ENCODE measurements around the gene ZNF836. TPM values are rescaled to one million over a fixed set of nuclear protein-coding genes. Genes with fewer than 3 reads are reported as not detected.

Gene ZNF836
- total RNA-seq, 1 experiment from 2014 or later = 14.3 TPM

GRCh38 chr19:52212572-52213255 is 41.3 kb upstream of the ZNF836 start:
- Histone ChIP-seq H3F3A (ENCODE audit: insufficient read depth, low read depth) (peaks cover 3% of the 10 kb centered on the region; the same call in 1 of the 2 replicates), H3K4me3 (no peak overlapping the region), H3K79me2 (ENCODE audit: low read depth) (no peaks in the 10 kb centered on the region; the same call in 1 of the 2 replicates), H3K36me3 (ENCODE audit: low read depth) (peaks cover 71% of the 10 kb centered on the region), H4K20me1 (ENCODE audit: insufficient read depth) (peaks cover 18% of the 10 kb centered on the region), H2AFZ (no peak overlapping the region), H3K27ac (no peak overlapping the region), H3K9me2 (ENCODE audit: insufficient read depth) (no peaks in the 10 kb centered on the region), H3K27me3 (ENCODE audit: insufficient read depth, low read depth) (no peaks in the 10 kb centered on the region), H3K4me2 (no peak overlapping the region), H3K4me1 (replicated peaks; ENCODE audit: insufficient read depth) (peaks cover 7% of the 10 kb centered on the region; the same call in 1 of the 2 replicates), H3K9me3 (ENCODE audit: insufficient read depth, low read depth) (no peaks in the 10 kb centered on the region)
- no TSS peak for BruUV-seq (replicated peaks)
- CTCF ChIA-PET = no interaction called here
- POLR2A ChIA-PET (ENCODE audit: unreplicated experiment) = no interaction called here
- no peak for TF ChIP-seq EZH2 (IDR thresholded peaks at IDR 0.05; ENCODE audit: low read depth)
- TF ChIP-seq, protein P1, sequence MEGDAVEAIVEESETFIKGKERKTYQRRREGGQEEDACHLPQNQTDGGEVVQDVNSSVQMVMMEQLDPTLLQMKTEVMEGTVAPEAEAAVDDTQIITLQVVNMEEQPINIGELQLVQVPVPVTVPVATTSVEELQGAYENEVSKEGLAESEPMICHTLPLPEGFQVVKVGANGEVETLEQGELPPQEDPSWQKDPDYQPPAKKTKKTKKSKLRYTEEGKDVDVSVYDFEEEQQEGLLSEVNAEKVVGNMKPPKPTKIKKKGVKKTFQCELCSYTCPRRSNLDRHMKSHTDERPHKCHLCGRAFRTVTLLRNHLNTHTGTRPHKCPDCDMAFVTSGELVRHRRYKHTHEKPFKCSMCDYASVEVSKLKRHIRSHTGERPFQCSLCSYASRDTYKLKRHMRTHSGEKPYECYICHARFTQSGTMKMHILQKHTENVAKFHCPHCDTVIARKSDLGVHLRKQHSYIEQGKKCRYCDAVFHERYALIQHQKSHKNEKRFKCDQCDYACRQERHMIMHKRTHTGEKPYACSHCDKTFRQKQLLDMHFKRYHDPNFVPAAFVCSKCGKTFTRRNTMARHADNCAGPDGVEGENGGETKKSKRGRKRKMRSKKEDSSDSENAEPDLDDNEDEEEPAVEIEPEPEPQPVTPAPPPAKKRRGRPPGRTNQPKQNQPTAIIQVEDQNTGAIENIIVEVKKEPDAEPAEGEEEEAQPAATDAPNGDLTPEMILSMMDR (conservative IDR thresholded peaks at IDR 0.05) = no peak
- DNase-seq = peak in 1 of 2 experiments; percentile 16
- intact Hi-C loops (cut with micrococcal nuclease; ENCODE audit: unreplicated experiment) = no loop called here

- no peaks in the 10 kb centered on the region for H3K9me2 ChIP-seq (ENCODE audit: insufficient read depth)
- H3K79me2 ChIP-seq (ENCODE audit: low read depth) = no peaks in the 10 kb centered on the region; the same call in 1 of the 2 replicates
- peaks cover 7% of the 10 kb centered on the region; the same call in 1 of the 2 replicates for H3K4me1 ChIP-seq (replicated peaks; ENCODE audit: insufficient read depth)
- no peak overlapping the region for H3K4me3 ChIP-seq
- no TSS peak for BruUV-seq (replicated peaks)
- no peak overlapping the region for H3K27ac ChIP-seq
- no peak overlapping the region for H3K4me2 ChIP-seq
- H2AFZ ChIP-seq = no peak overlapping the region
- H3K9me3 ChIP-seq (ENCODE audit: insufficient read depth, low read depth) = no peaks in the 10 kb centered on the region
- H3K36me3 ChIP-seq (ENCODE audit: low read depth) = peaks cover 70% of the 10 kb centered on the region
- H3K27me3 ChIP-seq (ENCODE audit: insufficient read depth, low read depth) = no peaks in the 10 kb centered on the region
- H3F3A ChIP-seq (ENCODE audit: insufficient read depth, low read depth) = peaks cover 3% of the 10 kb centered on the region; the same call in 1 of the 2 replicates
- CTCF ChIA-PET = interaction anchor here (0.6 kb wide), 1 partner anchor 18 kb away, joined by 4 read pairs; no protein-coding TSS in a partner anchor
- POLR2A ChIA-PET (ENCODE audit: unreplicated experiment) = no interaction called here
- no peak for TF ChIP-seq EZH2 (IDR thresholded peaks at IDR 0.05; ENCODE audit: low read depth)
- TF ChIP-seq, protein P1 (conservative IDR thresholded peaks at IDR 0.05) = no peak
- intact Hi-C loops (cut with micrococcal nuclease; ENCODE audit: unreplicated experiment) = no loop called here
- peaks cover 24% of the 10 kb centered on the region for H4K20me1 ChIP-seq (ENCODE audit: insufficient read depth)
- no peak for DNase-seq
Observed at GRCh38 chr19:52211926-52212571, 40.6 kb upstream of the ZNF836 start.

DNA sequence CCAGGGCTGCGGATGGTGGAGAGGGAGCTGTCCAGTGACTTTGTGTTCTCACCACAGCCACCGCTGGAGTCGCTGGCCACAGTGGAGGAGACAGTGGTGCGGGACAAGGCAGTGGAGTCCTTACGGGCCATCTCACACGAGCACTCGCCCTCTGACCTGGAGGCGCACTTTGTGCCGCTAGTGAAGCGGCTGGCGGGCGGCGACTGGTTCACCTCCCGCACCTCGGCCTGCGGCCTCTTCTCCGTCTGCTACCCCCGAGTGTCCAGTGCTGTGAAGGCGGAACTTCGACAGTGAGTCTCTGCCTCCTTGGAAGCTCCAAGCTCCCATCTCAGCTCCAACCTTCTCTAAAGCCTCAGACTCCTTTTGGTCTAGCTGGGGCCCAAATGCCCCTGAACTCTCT is 39.8 kb upstream of the ZNF836 start:
- Histone ChIP-seq H3K4me3 (no peak overlapping the region), H3K27me3 (ENCODE audit: insufficient read depth, low read depth) (no peaks in the 10 kb centered on the region), H3K4me2 (no peak overlapping the region), H2AFZ (no peak overlapping the region), H3F3A (ENCODE audit: insufficient read depth, low read depth) (peaks cover 3% of the 10 kb centered on the region; the same call in 1 of the 2 replicates), H3K79me2 (ENCODE audit: low read depth) (no peaks in the 10 kb centered on the region; the same call in 1 of the 2 replicates), H3K36me3 (ENCODE audit: low read depth) (peaks cover 70% of the 10 kb centered on the region), H3K9me3 (ENCODE audit: insufficient read depth, low read depth) (no peaks in the 10 kb centered on the region), H3K27ac (no peak overlapping the region), H4K20me1 (ENCODE audit: insufficient read depth) (peaks cover 30% of the 10 kb centered on the region), H3K4me1 (replicated peaks; ENCODE audit: insufficient read depth) (peaks cover 7% of the 10 kb centered on the region; the same call in 1 of the 2 replicates), H3K9me2 (ENCODE audit: insufficient read depth) (no peaks in the 10 kb centered on the region)
- no TSS peak for BruUV-seq (replicated peaks)
- intact Hi-C loops (cut with micrococcal nuclease; ENCODE audit: unreplicated experiment) = no loop called here
- POLR2A ChIA-PET (ENCODE audit: unreplicated experiment) = no interaction called here
- no peak for DNase-seq
- TF ChIP-seq, protein P1 (conservative IDR thresholded peaks at IDR 0.05) = no peak
- TF ChIP-seq EZH2 (IDR thresholded peaks at IDR 0.05; ENCODE audit: low read depth) = no peak
- CTCF ChIA-PET = interaction anchor here (0.6 kb wide), 1 partner anchor 17 kb away, joined by 4 read pairs; no protein-coding TSS in a partner anchor

Data from PC-9 (cell line).